Suprapubic skin (tissue), 4 donors: ENCODE results near the gene UPP1. TPM values are rescaled to one million over a fixed set of nuclear protein-coding genes. Genes with fewer than 3 reads are reported as not detected.

ENCODE experiments used
- DNase-seq, 2 donors: peaks; one replicate each; pipeline ENCODE4 v3.0.0-alpha.2; 2019; ENCODE audit warnings: low spot score in 2 of 2
- H3K27ac ChIP-seq: fragments of 200-600 bp; sonication (generic); one replicate; pipeline ENCODE4 v1.5.1; 2019
- H3K27me3 ChIP-seq: fragments of 200-600 bp; sonication (generic); one replicate; pipeline ENCODE4 v1.5.1; 2019
- H3K36me3 ChIP-seq: fragments of 200-600 bp; sonication (generic); one replicate; pipeline ENCODE4 v1.5.1; 2019
- H3K4me1 ChIP-seq: fragments of 200-600 bp; sonication (generic); one replicate; pipeline ENCODE4 v1.5.1; 2019
- H3K4me3 ChIP-seq: fragments of 200-600 bp; sonication (generic); one replicate; pipeline ENCODE4 v1.5.1; 2019; ENCODE audit warnings: mild to moderate bottlenecking
- H3K9me3 ChIP-seq: fragments of 200-600 bp; sonication (generic); one replicate; pipeline ENCODE4 v1.5.1; 2019
- EP300 ChIP-seq: sonication (generic); formaldehyde crosslinking; IDR thresholded peaks from one replicate; pipeline ENCODE4 v1.6.1; 2017; ENCODE audit warnings: antibody characterized with exemption
- POLR2A ChIP-seq, 2 donors: fragments of 450-650 bp; IDR thresholded peaks; one replicate each; pipeline ENCODE4 v1.6.1; 2017; ENCODE audit warnings: antibody characterized with exemption in 2 of 2, mild to moderate bottlenecking in 2 of 2, moderate library complexity in 2 of 2
- POLR2AphosphoS5 ChIP-seq, 3 donors: sonication (generic); formaldehyde crosslinking; IDR thresholded peaks; one replicate each; pipeline ENCODE4 v1.6.1; 2017; ENCODE audit warnings: antibody characterized with exemption in 3 of 3
- WGBS: methylation state at CpG from one replicate; pipeline ENCODE4 v1.1.5; 2018; 5-methylcytosine and 5-hydroxymethylcytosine counted together
- total RNA-seq, 4 donors: library from RNA; depleted of rRNA; stranded (reverse); fragments of >200 nt; gene quantifications; one replicate each; pipeline ENCODE4 v1.1.0, GENCODE V29; 2016
- TF ChIP-seq, protein P1 (sequence below), 2 donors: fragments of 200-600 bp in 1 of 2; fragments of 450-650 bp in 1 of 2; sonication (generic) in 1 of 2; IDR thresholded peaks; one replicate each; pipeline ENCODE4 v1.5.1; 2016 to 2019; ENCODE audit warnings: antibody characterized with exemption in 2 of 2, mild to moderate bottlenecking in 1 of 2, moderate library complexity in 1 of 2

Gene UPP1
- total RNA-seq, 4 donors from 2014 or later, result 2.2 to 11.9 (median 4.2) TPM

DNA sequence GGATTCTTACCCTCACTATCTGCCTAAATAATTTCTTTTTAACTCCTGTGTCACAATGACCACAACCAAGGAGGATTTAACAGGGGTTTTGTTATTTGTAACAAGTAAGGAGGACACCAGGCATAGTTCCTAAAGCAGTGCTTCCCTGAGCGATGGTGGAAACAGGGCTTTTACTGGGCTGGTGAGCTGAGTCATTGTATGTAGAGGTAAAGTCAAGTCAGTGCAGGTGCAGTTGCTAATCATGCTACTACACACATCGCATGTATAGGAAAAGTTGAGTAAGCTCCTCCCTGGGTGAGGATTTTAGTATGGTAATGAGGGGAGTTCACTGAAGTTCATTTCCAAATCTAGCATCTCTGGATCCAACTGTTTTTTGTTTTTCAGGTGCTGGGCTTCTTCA is 59.2 kb downstream of the UPP1 start:
- 50% methylated on average over 2 of the region's 2 CpGs for WGBS
- no peaks in the 10 kb centered on the region for H3K36me3 ChIP-seq
- no peaks in the 10 kb centered on the region for H3K9me3 ChIP-seq
- TF ChIP-seq, protein P1, sequence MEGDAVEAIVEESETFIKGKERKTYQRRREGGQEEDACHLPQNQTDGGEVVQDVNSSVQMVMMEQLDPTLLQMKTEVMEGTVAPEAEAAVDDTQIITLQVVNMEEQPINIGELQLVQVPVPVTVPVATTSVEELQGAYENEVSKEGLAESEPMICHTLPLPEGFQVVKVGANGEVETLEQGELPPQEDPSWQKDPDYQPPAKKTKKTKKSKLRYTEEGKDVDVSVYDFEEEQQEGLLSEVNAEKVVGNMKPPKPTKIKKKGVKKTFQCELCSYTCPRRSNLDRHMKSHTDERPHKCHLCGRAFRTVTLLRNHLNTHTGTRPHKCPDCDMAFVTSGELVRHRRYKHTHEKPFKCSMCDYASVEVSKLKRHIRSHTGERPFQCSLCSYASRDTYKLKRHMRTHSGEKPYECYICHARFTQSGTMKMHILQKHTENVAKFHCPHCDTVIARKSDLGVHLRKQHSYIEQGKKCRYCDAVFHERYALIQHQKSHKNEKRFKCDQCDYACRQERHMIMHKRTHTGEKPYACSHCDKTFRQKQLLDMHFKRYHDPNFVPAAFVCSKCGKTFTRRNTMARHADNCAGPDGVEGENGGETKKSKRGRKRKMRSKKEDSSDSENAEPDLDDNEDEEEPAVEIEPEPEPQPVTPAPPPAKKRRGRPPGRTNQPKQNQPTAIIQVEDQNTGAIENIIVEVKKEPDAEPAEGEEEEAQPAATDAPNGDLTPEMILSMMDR (IDR thresholded peaks at IDR 0.05), result no peak
- no peak for TF ChIP-seq EP300
- TF ChIP-seq POLR2AphosphoS5 (IDR thresholded peaks at IDR 0.05), result no peak
- TF ChIP-seq POLR2A (IDR thresholded peaks at IDR 0.05), result no peak
- H3K27me3 ChIP-seq, result no peaks in the 10 kb centered on the region
- DNase-seq, result no peak
- H3K4me3 ChIP-seq, result no peak overlapping the region
- no peaks in the 10 kb centered on the region for H3K4me1 ChIP-seq
- no peak overlapping the region for H3K27ac ChIP-seq

GRCh38 chr7:48149058-48149457 is 60.0 kb downstream of the UPP1 start:
- Histone ChIP-seq H3K27me3 (no peaks in the 10 kb centered on the region), H3K4me1 (no peaks in the 10 kb centered on the region), H3K36me3 (no peaks in the 10 kb centered on the region), H3K4me3 (no peak overlapping the region), H3K9me3 (no peaks in the 10 kb centered on the region), H3K27ac (no peak overlapping the region)
- TF ChIP-seq POLR2A (IDR thresholded peaks at IDR 0.05), result no peak
- no peak for TF ChIP-seq EP300
- no peak for TF ChIP-seq POLR2AphosphoS5 (IDR thresholded peaks at IDR 0.05)
- TF ChIP-seq, protein P1 (IDR thresholded peaks at IDR 0.05), result no peak
- DNase-seq, result no peak

DNA sequence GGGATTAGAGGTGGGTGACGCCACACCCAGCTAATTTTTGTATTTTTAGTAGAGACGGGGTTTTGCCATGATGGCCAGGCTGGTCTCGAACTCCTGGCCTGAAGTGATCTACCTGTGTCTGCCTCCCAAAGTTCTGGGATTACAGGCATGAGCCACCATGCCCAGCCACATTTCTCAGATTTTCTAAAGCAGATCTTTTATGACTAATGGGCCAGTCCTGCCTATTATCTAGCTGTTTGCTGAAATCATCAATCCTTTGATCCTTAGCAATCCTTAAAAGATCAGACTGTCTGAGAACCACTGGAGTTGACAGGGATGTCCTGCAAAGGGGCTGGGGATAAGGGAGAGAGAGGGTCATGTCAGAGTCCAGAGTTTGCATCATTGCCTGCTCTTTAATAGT is 61.0 kb downstream of the UPP1 start:
- WGBS, result 83% methylated on average over 3 of the region's 3 CpGs
- no peaks in the 10 kb centered on the region for H3K9me3 ChIP-seq
- DNase-seq, result no peak
- H3K27me3 ChIP-seq, result no peaks in the 10 kb centered on the region
- H3K27ac ChIP-seq, result no peak overlapping the region
- no peaks in the 10 kb centered on the region for H3K36me3 ChIP-seq
- H3K4me1 ChIP-seq, result no peaks in the 10 kb centered on the region
- TF ChIP-seq EP300 (no peak), POLR2AphosphoS5 (IDR thresholded peaks at IDR 0.05) (no peak), POLR2A (IDR thresholded peaks at IDR 0.05) (no peak)
- TF ChIP-seq, protein P1 (IDR thresholded peaks at IDR 0.05), result no peak
- H3K4me3 ChIP-seq, result no peak overlapping the region

DNA sequence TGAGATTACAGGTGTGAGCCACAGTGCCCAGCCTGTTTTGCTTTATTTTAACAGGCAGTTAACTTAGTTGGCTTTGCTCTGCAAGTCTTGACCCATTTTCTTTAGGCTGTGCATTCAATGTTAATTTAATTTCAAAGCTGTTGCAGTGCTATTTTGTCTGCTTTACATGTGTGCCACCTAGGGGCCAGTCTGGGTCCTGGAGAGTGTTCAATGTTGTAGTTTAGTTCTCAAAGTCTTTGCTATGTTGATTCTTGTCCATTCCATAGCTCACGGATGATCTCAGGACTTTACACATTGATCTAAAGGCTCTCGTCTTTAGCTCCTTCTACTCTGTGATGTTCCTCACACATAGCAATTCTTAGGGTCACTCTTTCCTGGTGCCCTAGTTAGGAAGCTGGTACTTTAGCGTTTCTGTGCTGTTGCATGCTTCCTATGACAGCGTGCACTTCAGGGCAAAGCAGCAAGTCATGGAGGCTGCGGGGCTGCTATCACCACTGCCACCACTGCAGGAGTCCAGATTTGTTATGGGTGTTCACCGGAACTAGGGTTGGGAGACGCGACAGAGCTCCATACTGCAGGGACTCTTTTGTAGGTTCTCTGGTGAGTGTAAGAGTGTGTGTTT is 65.8 kb downstream of the UPP1 start:
- H3K27me3 ChIP-seq, result no peaks in the 10 kb centered on the region
- H3K4me3 ChIP-seq, result no peak overlapping the region
- H3K27ac ChIP-seq, result no peak overlapping the region
- no peaks in the 10 kb centered on the region for H3K36me3 ChIP-seq
- H3K4me1 ChIP-seq, result no peaks in the 10 kb centered on the region
- TF ChIP-seq EP300, result no peak
- TF ChIP-seq POLR2A (IDR thresholded peaks at IDR 0.05), result no peak
- TF ChIP-seq, protein P1 (IDR thresholded peaks at IDR 0.05), result peak in 1 of 2 donors; percentile 19
- no peak for TF ChIP-seq POLR2AphosphoS5 (IDR thresholded peaks at IDR 0.05)
- no peaks in the 10 kb centered on the region for H3K9me3 ChIP-seq
- DNase-seq, result no peak
- WGBS, result 86% methylated on average over 8 of the region's 8 CpGs

Other genes with a start within 250 kb of the UPP1 start
- 1 to 10 TPM in 1 of 4 donors, under 1 TPM in 1, not detected in 2; 0.11 to 2.6 TPM for gene PKD1L1, start 140.8 kb upstream of the UPP1 start, total RNA-seq
- gene HUS1, start 109.7 kb upstream of the UPP1 start, total RNA-seq, result 10 to 100 TPM; 14.4 to 56.2 (median 21.5) TPM
- not detected for gene SUN3, start 60.2 kb upstream of the UPP1 start, total RNA-seq
- gene C7orf57, start 53.7 kb upstream of the UPP1 start, total RNA-seq, result not detected
- 1 to 10 TPM in 3 of 4 donors, under 1 TPM in 1; 0.64 to 4.7 (median 2.6) TPM for gene ABCA13, start 82.2 kb downstream of the UPP1 start, total RNA-seq